Left lung (tissue), 14 donors: ENCODE measurements around the gene TNPO2. TPM values are rescaled to one million over a fixed set of nuclear protein-coding genes. Genes with fewer than 3 reads are reported as not detected.

ENCODE experiments used
- ATAC-seq: fragments of 200-7000 bp; cut with Tn5 transposase; one replicate; pipeline ENCODE4 v1.9.1; 2020; ENCODE audit warnings: moderate library complexity
- DNase-seq, 4 donors: peaks; one replicate each; pipeline ENCODE4 v3.0.0-alpha.2; 2013 to 2020
- H3K27ac ChIP-seq, 2 donors: fragments of 200-600 bp; sonication (generic) in 1 of 2; one replicate each; pipeline versions ENCODE4 v1.5.0 to v1.8.0; 2020 to 2021
- H3K27me3 ChIP-seq, 2 donors: fragments of 200-600 bp; sonication (generic) in 1 of 2; one replicate each; pipeline versions ENCODE4 v1.5.0 to v1.8.0; 2020 to 2021
- H3K36me3 ChIP-seq, 2 donors: fragments of 200-600 bp; sonication (generic) in 1 of 2; one replicate each; pipeline versions ENCODE4 v1.5.0 to v1.8.0; 2020 to 2021
- H3K4me1 ChIP-seq, 2 donors: fragments of 200-600 bp; one replicate each; pipeline ENCODE4 v1.8.0; 2021
- H3K4me3 ChIP-seq, 2 donors: fragments of 200-600 bp; sonication (generic) in 1 of 2; one replicate each; pipeline versions ENCODE4 v1.5.0 to v1.8.0; 2020 to 2021; ENCODE audit warnings: mild to moderate bottlenecking in 1 of 2
- H3K9me3 ChIP-seq, 2 donors: fragments of 200-600 bp; sonication (generic) in 1 of 2; one replicate each; pipeline versions ENCODE4 v1.5.0 to v1.8.0; 2020 to 2021
- intact Hi-C, 2 donors: fragments of 100-400 bp; cut with DNase I; formaldehyde crosslinking; loops; one replicate each; pipeline versions ENCODE4 v1.11.2 to v1.14.2; 2022
- long read RNA-seq, 12 donors: library from polyadenylated mRNA in 2 of 12; unstranded in 2 of 12; transcript quantifications; one replicate each; pipeline ENCODE4 v2.0.0 and lab custom pipeline, GENCODE V29; 2019 to 2026
- polyA plus RNA-seq, 6 donors: library from polyadenylated mRNA; unstranded; fragments of 120-200 nt; gene quantifications; one replicate each; pipeline ENCODE4 v1.2.1, GENCODE V29; 2013; ENCODE audit not compliant: insufficient read length in 6 of 6
- total RNA-seq, 2 donors: library from RNA; stranded (reverse); fragmentation: NEBNext Ultra II Directional; extraction: Animal tissue kit (Norgen Biotek cat#: 25700); gene quantifications; one replicate each; pipeline ENCODE4 v1.2.1, GENCODE V29; 2021
- TF ChIP-seq, protein P1 (sequence below), 2 donors: fragments of 200-600 bp; sonication (generic) in 1 of 2; IDR thresholded peaks; one replicate each; pipeline versions ENCODE4 v1.5.0 to v1.8.0; 2021; ENCODE audit warnings: antibody characterized with exemption in 2 of 2
- donor health status: DM: no; HTN: yes; CAD: no.
- donor health status: DM: no; HTN: no; CAD: no.

TNPO2 gene
- 10 to 100 TPM; 54.8 to 64.3 TPM for total RNA-seq
- 10 to 100 TPM; 76.5 to 92.6 (median 80.3) TPM for polyA plus RNA-seq
- long read RNA-seq, donor 1, full-length matches to known transcripts: 3 of 14 reads
- long read RNA-seq, donor 1, partial matches to known transcripts: 11 of 14 reads
- long read RNA-seq, donor 1, other reads (novel, unspliced or antisense): 0 of 14 reads
- long read RNA-seq, donor 2, full-length matches to known transcripts: 4 of 9 reads
- long read RNA-seq, donor 2, partial matches to known transcripts: 5 of 9 reads
- long read RNA-seq, donor 2, other reads (novel, unspliced or antisense): 0 of 9 reads
- long read RNA-seq, donor 3, full-length matches to known transcripts: 3 of 3 reads
- long read RNA-seq, donor 3, partial matches to known transcripts: 0 of 3 reads
- long read RNA-seq, donor 3, other reads (novel, unspliced or antisense): 0 of 3 reads
- long read RNA-seq, donor 4, partial matches to known transcripts: 3 of 7 reads
- long read RNA-seq, donor 4, other reads (novel, unspliced or antisense): 4 of 7 reads
- long read RNA-seq, donor 5: 0 reads
- long read RNA-seq, donor 6, partial matches to known transcripts: 42 of 78 reads
- long read RNA-seq, donor 6, other reads (novel, unspliced or antisense): 35 of 78 reads
- long read RNA-seq, donor 7, full-length matches to known transcripts: 1 of 1 reads
- long read RNA-seq, donor 7, partial matches to known transcripts: 0 of 1 reads
- long read RNA-seq, donor 7, other reads (novel, unspliced or antisense): 0 of 1 reads
- long read RNA-seq, donor 8, full-length matches to known transcripts: 2 of 18 reads
- long read RNA-seq, donor 8, partial matches to known transcripts: 16 of 18 reads
- long read RNA-seq, donor 8, other reads (novel, unspliced or antisense): 0 of 18 reads
- long read RNA-seq, donor 9: 0 reads
- long read RNA-seq, donor 10, partial matches to known transcripts: 0 of 4 reads
- long read RNA-seq, donor 10, other reads (novel, unspliced or antisense): 4 of 4 reads
- long read RNA-seq, donor 11: 0 reads
- long read RNA-seq, donor 12, partial matches to known transcripts: 5 of 7 reads
- long read RNA-seq, donor 12, other reads (novel, unspliced or antisense): 0 of 7 reads

DNA sequence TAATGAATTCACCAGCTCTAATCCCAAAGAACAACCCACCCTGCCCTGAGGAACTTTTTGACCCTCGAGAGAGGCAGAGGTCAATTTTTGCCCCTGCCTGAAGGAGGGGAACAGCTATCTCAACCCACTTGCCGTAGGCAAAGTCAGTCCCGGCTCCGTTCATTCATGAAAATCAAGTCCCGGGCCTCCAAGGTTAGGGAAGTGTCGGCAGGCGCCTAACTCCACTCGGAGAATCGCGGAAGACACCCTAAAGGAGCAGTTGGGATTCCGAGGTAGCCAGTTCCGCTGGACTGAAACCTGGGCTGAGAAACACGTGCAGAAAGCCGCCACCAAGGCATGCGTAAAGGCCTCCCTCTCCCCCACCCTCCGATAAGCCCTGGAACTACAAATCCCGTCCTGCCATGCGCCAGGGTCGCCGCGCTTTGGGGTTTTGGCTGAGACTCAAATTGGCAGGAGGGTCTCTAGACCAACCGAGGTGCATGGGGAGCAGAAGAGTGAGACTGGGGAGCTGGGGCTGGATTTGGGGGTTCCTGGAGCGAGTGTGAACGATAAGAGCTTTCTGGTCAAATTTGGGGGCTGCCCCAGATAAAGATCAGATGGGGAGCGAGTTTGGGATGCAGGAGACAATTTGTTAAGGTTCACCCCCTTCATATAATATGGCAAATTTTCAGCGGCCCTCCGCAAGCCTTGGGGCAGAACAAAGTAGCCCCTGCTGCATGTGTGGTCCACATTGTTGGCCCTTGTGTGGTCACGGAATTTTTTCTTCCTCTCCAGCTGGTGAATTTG is at the start of gene TNPO2:
TNPO2 (minus strand) TSS at position 292 of the 786 bp plus-strand sequence. CDS start 2,955 bp downstream, outside the sequence.
- TF ChIP-seq, protein P1, sequence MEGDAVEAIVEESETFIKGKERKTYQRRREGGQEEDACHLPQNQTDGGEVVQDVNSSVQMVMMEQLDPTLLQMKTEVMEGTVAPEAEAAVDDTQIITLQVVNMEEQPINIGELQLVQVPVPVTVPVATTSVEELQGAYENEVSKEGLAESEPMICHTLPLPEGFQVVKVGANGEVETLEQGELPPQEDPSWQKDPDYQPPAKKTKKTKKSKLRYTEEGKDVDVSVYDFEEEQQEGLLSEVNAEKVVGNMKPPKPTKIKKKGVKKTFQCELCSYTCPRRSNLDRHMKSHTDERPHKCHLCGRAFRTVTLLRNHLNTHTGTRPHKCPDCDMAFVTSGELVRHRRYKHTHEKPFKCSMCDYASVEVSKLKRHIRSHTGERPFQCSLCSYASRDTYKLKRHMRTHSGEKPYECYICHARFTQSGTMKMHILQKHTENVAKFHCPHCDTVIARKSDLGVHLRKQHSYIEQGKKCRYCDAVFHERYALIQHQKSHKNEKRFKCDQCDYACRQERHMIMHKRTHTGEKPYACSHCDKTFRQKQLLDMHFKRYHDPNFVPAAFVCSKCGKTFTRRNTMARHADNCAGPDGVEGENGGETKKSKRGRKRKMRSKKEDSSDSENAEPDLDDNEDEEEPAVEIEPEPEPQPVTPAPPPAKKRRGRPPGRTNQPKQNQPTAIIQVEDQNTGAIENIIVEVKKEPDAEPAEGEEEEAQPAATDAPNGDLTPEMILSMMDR (IDR thresholded peaks at IDR 0.05): no peak
- H3K27me3 ChIP-seq: no peaks in the 10 kb centered on the region
- peak within 1 kb of the TSS; percentile 79 to 89 for H3K27ac ChIP-seq
- DNase-seq (peak in 3 of 4 donors; percentile 65 to 84 (median 71)), ATAC-seq (peak; percentile 74)
- no peaks in the 10 kb centered on the region for H3K9me3 ChIP-seq
- peaks cover 11 to 40% of the 10 kb centered on the region in 2 donors for H3K4me1 ChIP-seq
- H3K36me3 ChIP-seq: peaks cover 0 to 17% of the 10 kb centered on the region in 2 donors
- peak within 1 kb of the TSS; percentile 44 to 63 for H3K4me3 ChIP-seq
- intact Hi-C loops: no loop called here

DNA sequence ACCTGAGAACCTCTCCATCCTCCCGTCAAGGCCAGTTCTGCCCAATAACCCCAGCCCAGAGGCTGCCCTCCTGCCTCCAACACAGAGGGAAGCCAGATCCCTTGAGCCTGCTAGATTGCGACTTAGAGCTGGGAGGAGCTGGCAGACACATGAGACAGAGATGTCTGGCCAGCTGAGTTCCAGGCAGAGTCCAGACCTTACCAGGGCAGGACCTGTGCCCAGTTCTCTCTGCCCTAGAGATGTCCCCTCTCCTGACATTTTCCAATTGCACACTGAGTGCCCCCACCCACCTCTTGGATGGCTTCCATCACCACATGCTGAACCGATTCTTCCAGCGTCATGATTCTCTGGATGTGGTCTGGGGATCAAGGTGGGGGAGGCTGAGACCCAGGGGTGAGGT is 48.6 kb upstream of the TNPO2 start:
- H3K4me3 ChIP-seq: no peak overlapping the region
- DNase-seq (no peak), ATAC-seq (no peak)
- intact Hi-C loops: no loop called here
- H3K9me3 ChIP-seq: no peaks in the 10 kb centered on the region
- TF ChIP-seq, protein P1 (IDR thresholded peaks at IDR 0.05): no peak
- no peaks in the 10 kb centered on the region for H3K27me3 ChIP-seq
- no peak overlapping the region for H3K27ac ChIP-seq
- peaks cover 0 to 21% of the 10 kb centered on the region in 2 donors for H3K36me3 ChIP-seq
- peaks cover 3 to 40% of the 10 kb centered on the region in 2 donors for H3K4me1 ChIP-seq

DNA sequence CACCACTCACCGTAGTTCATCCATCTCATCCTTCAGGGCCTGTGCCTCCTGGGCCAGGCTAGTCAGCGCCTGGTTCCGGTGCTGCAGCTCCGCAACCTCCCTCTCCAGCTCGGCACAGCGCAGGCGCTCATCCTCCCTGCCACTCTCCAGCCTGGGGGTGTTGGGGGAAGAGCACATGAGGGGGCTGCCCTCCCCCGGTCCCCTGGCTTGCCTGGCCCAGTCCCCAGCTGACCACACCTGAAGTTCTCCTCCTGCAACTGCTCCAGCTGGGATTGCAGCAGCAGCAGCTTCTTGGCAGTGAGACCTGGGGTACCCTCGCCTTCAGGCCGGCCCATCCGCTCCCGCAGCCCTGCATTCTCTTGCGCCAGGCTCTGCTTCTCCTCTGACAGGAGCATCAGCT is 47.2 kb upstream of the TNPO2 start:
- no peak overlapping the region for H3K4me3 ChIP-seq
- no peak for DNase-seq
- TF ChIP-seq, protein P1 (IDR thresholded peaks at IDR 0.05): no peak
- intact Hi-C loops: no loop called here
- ATAC-seq: no peak
- H3K27ac ChIP-seq: no peak overlapping the region
- peaks cover 0 to 25% of the 10 kb centered on the region in 2 donors for H3K36me3 ChIP-seq
- peaks cover 3 to 33% of the 10 kb centered on the region in 2 donors for H3K4me1 ChIP-seq
- H3K27me3 ChIP-seq: no peaks in the 10 kb centered on the region
- H3K9me3 ChIP-seq: no peaks in the 10 kb centered on the region

DNA sequence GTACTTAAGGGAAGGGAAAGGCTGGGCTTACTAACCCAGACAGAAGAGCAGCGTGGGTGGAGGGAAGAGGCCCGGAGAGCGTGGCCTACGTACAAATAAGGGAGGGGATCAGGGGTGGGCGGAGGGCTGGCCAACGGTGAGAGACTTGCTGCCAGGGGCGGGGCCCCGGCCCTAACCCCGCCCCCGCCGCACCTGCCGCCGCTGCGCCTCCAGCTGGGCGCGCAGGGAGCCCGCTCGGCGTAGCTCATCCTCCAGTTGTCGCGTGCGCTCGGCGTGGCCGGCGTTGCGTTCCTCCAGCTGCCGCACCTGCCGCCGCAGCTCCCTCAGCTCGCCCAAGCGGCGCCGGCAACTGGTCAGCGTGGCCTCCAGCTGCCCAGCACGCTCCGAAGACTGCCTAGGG is 46.0 kb upstream of the TNPO2 start:
- ATAC-seq: peak; percentile 90
- Histone ChIP-seq H3K27me3 (no peaks in the 10 kb centered on the region), H3K4me1 (peaks cover under 1 to 30% of the 10 kb centered on the region in 2 donors), H3K27ac (no peak overlapping the region), H3K36me3 (peaks cover 0 to 30% of the 10 kb centered on the region in 2 donors), H3K9me3 (no peaks in the 10 kb centered on the region), H3K4me3 (no peak overlapping the region)
- intact Hi-C loops: loop anchor here in 1 of 2 donors (5.0 kb wide), 1 partner anchor 33 kb away; the partner anchor contains the start of genes PRDX2 and THSD8
- DNase-seq: peak in 2 of 4 donors; percentile 74 to 85
- TF ChIP-seq, protein P1 (IDR thresholded peaks at IDR 0.05): no peak
